ENCODE results near the gene STAC2.
"Not testable (repeated sequence)": the region's sequence is repeated elsewhere in the genome, so short reads cannot be mapped to it uniquely, and the experiment has no call there.

The STAC2 gene

DNA sequence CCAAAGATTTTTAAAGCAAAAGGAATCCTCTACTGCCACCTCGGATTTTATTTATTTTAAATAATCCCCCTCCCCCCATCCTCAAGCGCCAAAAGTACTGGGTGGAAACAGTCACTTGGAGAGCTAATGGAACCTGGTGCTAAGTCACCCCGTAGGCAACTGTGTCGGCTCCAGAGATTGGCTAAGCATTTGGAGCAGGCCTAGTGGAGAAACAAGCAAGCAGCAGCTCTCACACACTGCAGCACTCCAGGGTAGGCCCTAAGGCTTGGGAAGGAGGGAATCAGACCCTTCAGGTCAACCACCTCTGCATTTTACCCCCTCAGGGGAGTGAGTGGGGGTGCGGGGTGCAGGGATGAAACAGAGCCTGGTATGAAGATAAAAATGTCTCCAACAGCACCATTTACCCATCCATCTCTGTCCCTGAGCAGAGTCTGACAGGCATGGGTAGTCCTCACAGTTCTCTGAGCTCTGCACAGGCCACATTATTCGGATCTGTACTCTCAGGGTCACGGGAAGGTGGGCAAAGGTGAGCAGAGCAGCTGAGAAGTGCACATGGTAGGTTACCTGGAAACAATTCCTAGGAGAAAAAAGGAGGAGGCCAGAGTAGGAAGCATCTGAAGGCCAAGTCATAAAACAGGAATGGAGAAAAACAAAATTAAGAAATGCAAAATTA is 27.2 kb upstream of the STAC2 start:
- Histone ChIP-seq H3K23ac (ENCODE audit: low read length) (no peak overlapping the region), H3K36me3 (ENCODE audit: control insufficient read depth, insufficient read depth, low read length) (no peaks in the 10 kb centered on the region), H3K27ac (ENCODE audit: low read depth, low read length) (no peak overlapping the region), H3K56ac (ENCODE audit: low read length) (peak overlapping the region; percentile 42), H2BK15ac (replicated peaks; ENCODE audit: low read depth) (no peak overlapping the region), H3K79me1 (ENCODE audit: low read length) (no peaks in the 10 kb centered on the region), H4K8ac (ENCODE audit: low read depth, low read length) (no peak overlapping the region), H3K4me1 (ENCODE audit: control insufficient read depth, low read depth, low read length) (no peaks in the 10 kb centered on the region), H3K27me3 (ENCODE audit: insufficient read depth, low read length, poor library complexity) (no peaks in the 10 kb centered on the region), H3K9ac (ENCODE audit: low read length) (no peak overlapping the region), H2BK120ac (ENCODE audit: low read depth, low read length) (no peak overlapping the region), H3K18ac (ENCODE audit: low read length) (no peak overlapping the region), H3K4me3 (ENCODE audit: low read length) (no peak overlapping the region), H3K4me2 (ENCODE audit: low read length) (no peak overlapping the region), H3K4ac (ENCODE audit: low read depth, low read length) (no peak overlapping the region), H2BK5ac (ENCODE audit: low read length) (no peak overlapping the region), H3K79me2 (ENCODE audit: control insufficient read depth, insufficient read depth, low read length) (no peaks in the 10 kb centered on the region), H4K5ac (ENCODE audit: low read length) (no peak overlapping the region), H2AK5ac (ENCODE audit: low read length) (no peak overlapping the region)
- DNase-seq: peak; percentile 75
- WGBS (ENCODE audit: extremely low coverage, insufficient coverage, low lambda C conversion rate): no CpG with 5 or more reads among the region's 7 CpGs

DNA sequence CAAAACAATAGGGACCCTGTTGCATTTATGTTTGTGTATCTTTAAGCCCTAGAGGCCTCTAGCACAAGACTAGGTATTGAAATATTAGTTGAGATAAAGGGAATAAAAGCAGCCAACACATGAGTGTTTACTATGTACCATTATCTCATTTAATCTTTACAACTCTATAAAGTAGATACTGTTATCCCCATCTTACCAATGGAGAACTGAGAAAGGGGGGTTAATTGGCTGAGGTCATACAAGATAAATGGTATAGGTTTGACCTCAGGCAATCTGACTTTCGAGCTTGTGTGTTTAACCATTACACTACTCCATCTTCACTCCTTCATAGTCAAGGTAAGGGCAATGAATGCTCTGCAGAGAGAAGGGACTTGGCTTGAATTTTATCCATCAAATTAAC is 26.3 kb upstream of the STAC2 start:
- H3K36me3 ChIP-seq (ENCODE audit: control insufficient read depth, insufficient read depth, low read length): no peaks in the 10 kb centered on the region
- no peak overlapping the region for H3K4ac ChIP-seq (ENCODE audit: low read depth, low read length)
- H4K5ac ChIP-seq (ENCODE audit: low read length): no peak overlapping the region
- H2BK15ac ChIP-seq (replicated peaks; ENCODE audit: low read depth): no peak overlapping the region
- H3K27ac ChIP-seq (ENCODE audit: low read depth, low read length): no peak overlapping the region
- H3K27me3 ChIP-seq (ENCODE audit: insufficient read depth, low read length, poor library complexity): no peaks in the 10 kb centered on the region
- no peaks in the 10 kb centered on the region for H3K4me1 ChIP-seq (ENCODE audit: control insufficient read depth, low read depth, low read length)
- no peak overlapping the region for H2BK120ac ChIP-seq (ENCODE audit: low read depth, low read length)
- no peak overlapping the region for H4K8ac ChIP-seq (ENCODE audit: low read depth, low read length)
- WGBS (ENCODE audit: extremely low coverage, insufficient coverage, low lambda C conversion rate): no CpG with 5 or more reads among the region's 1 CpG
- H2AK5ac ChIP-seq (ENCODE audit: low read length): no peak overlapping the region
- no peaks in the 10 kb centered on the region for H3K79me1 ChIP-seq (ENCODE audit: low read length)
- DNase-seq: no peak
- H2BK5ac ChIP-seq (ENCODE audit: low read length): no peak overlapping the region
- no peak overlapping the region for H3K23ac ChIP-seq (ENCODE audit: low read length)
- H3K79me2 ChIP-seq (ENCODE audit: control insufficient read depth, insufficient read depth, low read length): no peaks in the 10 kb centered on the region
- no peak overlapping the region for H3K9ac ChIP-seq (ENCODE audit: low read length)
- H3K56ac ChIP-seq (ENCODE audit: low read length): no peak overlapping the region
- H3K4me3 ChIP-seq (ENCODE audit: low read length): no peak overlapping the region
- H3K4me2 ChIP-seq (ENCODE audit: low read length): no peak overlapping the region
- no peak overlapping the region for H3K18ac ChIP-seq (ENCODE audit: low read length)

DNA sequence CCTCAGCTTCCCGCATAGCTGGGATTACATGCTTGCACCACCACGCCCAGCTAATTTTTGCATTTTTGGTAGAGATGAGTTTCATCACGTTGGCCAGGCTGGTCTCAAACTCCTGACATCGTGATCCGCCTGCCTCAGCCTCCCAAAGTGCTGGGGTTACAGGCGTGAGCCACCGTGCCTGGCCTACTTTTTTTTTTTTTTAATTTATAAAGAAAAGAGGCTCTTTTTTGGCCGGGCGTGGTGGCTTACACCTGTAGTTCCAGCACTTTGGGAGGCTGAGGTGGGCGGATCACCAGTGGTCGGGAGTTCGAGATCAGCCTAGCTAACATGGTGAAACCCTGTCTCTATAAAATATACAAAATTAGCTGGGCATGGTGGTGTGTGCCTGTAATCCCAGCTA is 24.3 kb upstream of the STAC2 start:
- not testable (repeated sequence) for H3K4me3 ChIP-seq (ENCODE audit: low read length); H2BK15ac ChIP-seq (replicated peaks; ENCODE audit: low read depth); H3K4me1 ChIP-seq (ENCODE audit: control insufficient read depth, low read depth, low read length); H3K4ac ChIP-seq (ENCODE audit: low read depth, low read length); H2BK120ac ChIP-seq (ENCODE audit: low read depth, low read length); H3K27me3 ChIP-seq (ENCODE audit: insufficient read depth, low read length, poor library complexity); H4K8ac ChIP-seq (ENCODE audit: low read depth, low read length); H3K36me3 ChIP-seq (ENCODE audit: control insufficient read depth, insufficient read depth, low read length); H2BK5ac ChIP-seq (ENCODE audit: low read length); H3K23ac ChIP-seq (ENCODE audit: low read length); H3K79me1 ChIP-seq (ENCODE audit: low read length); H3K56ac ChIP-seq (ENCODE audit: low read length); H2AK5ac ChIP-seq (ENCODE audit: low read length); H3K27ac ChIP-seq (ENCODE audit: low read depth, low read length); H3K9ac ChIP-seq (ENCODE audit: low read length); H4K5ac ChIP-seq (ENCODE audit: low read length); H3K18ac ChIP-seq (ENCODE audit: low read length); H3K79me2 ChIP-seq (ENCODE audit: control insufficient read depth, insufficient read depth, low read length); DNase-seq; H3K4me2 ChIP-seq (ENCODE audit: low read length)
- WGBS (ENCODE audit: extremely low coverage, insufficient coverage, low lambda C conversion rate): no CpG with 5 or more reads among the region's 12 CpGs

DNA sequence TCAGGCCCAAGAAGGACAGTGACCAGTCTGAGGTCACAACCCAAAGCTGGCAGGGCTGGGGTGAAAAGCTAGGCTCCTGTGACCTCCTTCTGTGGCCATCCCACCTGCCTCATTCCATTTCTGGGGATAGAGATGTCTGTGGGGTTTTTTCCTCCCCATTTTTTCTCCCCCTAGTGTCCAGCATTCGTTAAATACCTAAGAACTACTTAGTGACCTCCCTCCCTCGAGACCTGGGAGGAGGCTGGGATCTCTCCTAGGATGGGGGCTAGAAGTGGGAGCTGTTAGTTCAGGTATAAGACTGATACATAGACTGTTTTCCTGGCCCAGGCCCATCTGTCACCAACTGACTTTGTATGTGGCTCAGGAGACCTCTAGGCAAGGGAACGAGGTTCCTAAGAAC is 20.5 kb upstream of the STAC2 start:
- no peak overlapping the region for H4K8ac ChIP-seq (ENCODE audit: low read depth, low read length)
- H3K4me3 ChIP-seq (ENCODE audit: low read length): no peak overlapping the region
- no peak overlapping the region for H3K23ac ChIP-seq (ENCODE audit: low read length)
- no peak overlapping the region for H3K4ac ChIP-seq (ENCODE audit: low read depth, low read length)
- no peaks in the 10 kb centered on the region for H3K4me1 ChIP-seq (ENCODE audit: control insufficient read depth, low read depth, low read length)
- H2BK120ac ChIP-seq (ENCODE audit: low read depth, low read length): no peak overlapping the region
- no CpG with 5 or more reads among the region's 3 CpGs for WGBS (ENCODE audit: extremely low coverage, insufficient coverage, low lambda C conversion rate)
- H4K5ac ChIP-seq (ENCODE audit: low read length): no peak overlapping the region
- H3K9ac ChIP-seq (ENCODE audit: low read length): no peak overlapping the region
- no peak overlapping the region for H2BK15ac ChIP-seq (replicated peaks; ENCODE audit: low read depth)
- DNase-seq: no peak
- H2AK5ac ChIP-seq (ENCODE audit: low read length): no peak overlapping the region
- no peaks in the 10 kb centered on the region for H3K36me3 ChIP-seq (ENCODE audit: control insufficient read depth, insufficient read depth, low read length)
- H3K27me3 ChIP-seq (ENCODE audit: insufficient read depth, low read length, poor library complexity): no peaks in the 10 kb centered on the region
- no peaks in the 10 kb centered on the region for H3K79me1 ChIP-seq (ENCODE audit: low read length)
- H3K56ac ChIP-seq (ENCODE audit: low read length): no peak overlapping the region
- H2BK5ac ChIP-seq (ENCODE audit: low read length): no peak overlapping the region
- H3K4me2 ChIP-seq (ENCODE audit: low read length): no peak overlapping the region
- H3K79me2 ChIP-seq (ENCODE audit: control insufficient read depth, insufficient read depth, low read length): no peaks in the 10 kb centered on the region
- no peak overlapping the region for H3K18ac ChIP-seq (ENCODE audit: low read length)
- no peak overlapping the region for H3K27ac ChIP-seq (ENCODE audit: low read depth, low read length)

- Histone ChIP-seq H3K79me1 (ENCODE audit: low read length) (no peaks in the 10 kb centered on the region), H3K23ac (ENCODE audit: low read length) (no peak overlapping the region), H4K8ac (ENCODE audit: low read depth, low read length) (no peak overlapping the region), H3K36me3 (ENCODE audit: control insufficient read depth, insufficient read depth, low read length) (no peaks in the 10 kb centered on the region), H3K18ac (ENCODE audit: low read length) (no peak overlapping the region), H3K4me2 (ENCODE audit: low read length) (no peak overlapping the region), H2BK5ac (ENCODE audit: low read length) (no peak overlapping the region), H3K56ac (ENCODE audit: low read length) (no peak overlapping the region), H3K27me3 (ENCODE audit: insufficient read depth, low read length, poor library complexity) (no peaks in the 10 kb centered on the region), H3K4ac (ENCODE audit: low read depth, low read length) (no peak overlapping the region), H3K79me2 (ENCODE audit: control insufficient read depth, insufficient read depth, low read length) (no peaks in the 10 kb centered on the region), H2BK120ac (ENCODE audit: low read depth, low read length) (no peak overlapping the region), H3K4me1 (ENCODE audit: control insufficient read depth, low read depth, low read length) (no peaks in the 10 kb centered on the region), H2BK15ac (replicated peaks; ENCODE audit: low read depth) (no peak overlapping the region), H4K5ac (ENCODE audit: low read length) (no peak overlapping the region), H3K4me3 (ENCODE audit: low read length) (no peak overlapping the region), H2AK5ac (ENCODE audit: low read length) (no peak overlapping the region), H3K27ac (ENCODE audit: low read depth, low read length) (no peak overlapping the region), H3K9ac (ENCODE audit: low read length) (no peak overlapping the region)
- no CpG with 5 or more reads among the region's 6 CpGs for WGBS (ENCODE audit: extremely low coverage, insufficient coverage, low lambda C conversion rate)
- peak; percentile 95 for DNase-seq
Measured at GRCh38 chr17:39244600-39245570, 19.1 kb upstream of the STAC2 start.
